GM21619 (cell line): ENCODE results near the gene EPM2A.

ENCODE experiments used
- ATAC-seq: cut with Tn5 transposase; IDR thresholded peaks from one replicate; pipeline ENCODE4 v1.9.1; 2021; ENCODE audit not compliant: unreplicated experiment

The EPM2A gene

DNA sequence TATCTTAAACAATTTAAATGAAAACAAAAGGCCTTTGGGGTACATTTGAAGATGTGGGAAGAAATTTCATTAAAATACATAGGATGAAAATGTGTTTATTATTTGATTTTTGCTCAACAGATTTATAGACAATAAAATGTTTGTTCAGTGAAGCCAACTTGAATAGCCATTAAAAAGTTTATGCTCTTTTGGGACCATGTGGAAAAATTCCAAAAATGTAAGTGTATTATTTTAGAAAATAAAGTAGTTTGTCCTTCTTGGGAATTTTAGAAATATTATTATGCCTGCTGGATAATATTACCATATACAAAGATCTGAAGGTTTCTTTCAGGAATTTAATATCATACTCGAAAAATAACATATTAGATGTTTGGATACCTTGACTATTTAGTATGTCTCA, 131.3 kb downstream of the EPM2A start:
- no peak for ATAC-seq

DNA sequence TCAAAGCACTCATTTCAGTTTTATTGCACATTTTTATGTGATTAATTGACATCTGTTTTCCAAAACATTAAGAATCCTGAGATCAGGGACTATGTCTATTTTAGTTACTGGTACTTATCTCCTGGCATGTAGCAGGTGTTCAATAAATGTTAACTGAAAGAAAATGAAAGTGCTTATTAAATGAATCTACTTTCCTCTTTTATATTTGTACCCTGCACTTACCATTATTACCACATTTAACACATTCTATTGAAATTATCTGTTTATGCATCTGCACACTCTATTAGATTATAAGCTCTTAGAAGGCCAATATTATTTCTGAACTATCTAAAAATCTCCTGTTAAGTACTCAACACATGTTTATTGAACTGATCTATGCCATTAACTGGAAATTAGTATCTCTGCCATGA, 131.9 kb downstream of the EPM2A start:
- ATAC-seq = no peak

DNA sequence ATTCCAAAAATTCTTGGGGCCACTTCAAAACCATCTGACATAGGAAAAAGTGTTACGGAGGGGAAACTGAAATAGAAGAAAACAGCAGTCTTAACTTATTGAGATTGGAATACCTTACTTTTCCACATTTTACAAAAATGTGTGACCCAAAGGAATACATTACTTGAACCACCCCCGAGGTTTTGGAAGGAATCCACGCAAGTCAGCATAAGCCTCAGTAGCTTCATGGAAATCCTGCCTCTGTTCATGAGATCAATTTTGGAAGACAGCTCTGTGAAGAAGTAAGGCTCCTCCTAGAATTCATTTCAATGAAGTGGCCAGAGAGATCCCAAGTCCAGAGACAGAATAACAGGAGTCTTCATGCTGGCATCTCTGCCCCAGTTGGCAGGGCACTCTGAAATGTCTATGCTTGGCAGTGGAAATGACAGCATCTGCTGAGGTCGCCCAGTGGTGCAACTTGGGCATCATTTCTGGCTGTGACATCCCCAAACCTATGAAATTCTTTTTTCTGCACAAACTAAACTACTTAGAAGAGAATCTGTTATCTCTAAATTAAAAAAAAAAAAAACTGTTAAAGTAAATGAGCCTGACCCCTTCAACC, 132.5 kb downstream of the EPM2A start:
- no peak for ATAC-seq

DNA sequence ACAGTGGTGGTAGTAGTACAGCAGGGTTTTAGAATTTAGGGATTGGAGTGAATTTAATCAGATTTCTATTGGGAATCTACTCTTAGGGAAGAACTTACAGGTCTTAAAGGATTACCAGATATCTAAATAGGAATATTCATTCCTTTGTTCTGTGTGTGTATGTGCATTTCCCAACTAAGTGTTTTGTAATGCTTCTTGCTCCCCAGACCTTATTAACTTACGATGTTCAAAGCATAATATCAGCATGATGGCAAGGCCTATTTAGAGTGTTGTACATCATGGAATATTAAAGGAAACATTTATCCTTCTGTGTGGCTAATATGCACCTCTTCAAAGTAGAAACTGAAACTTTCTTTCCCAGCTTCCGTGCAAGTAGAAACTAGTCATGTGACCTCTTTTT, 133.9 kb downstream of the EPM2A start:
- no peak for ATAC-seq

DNA sequence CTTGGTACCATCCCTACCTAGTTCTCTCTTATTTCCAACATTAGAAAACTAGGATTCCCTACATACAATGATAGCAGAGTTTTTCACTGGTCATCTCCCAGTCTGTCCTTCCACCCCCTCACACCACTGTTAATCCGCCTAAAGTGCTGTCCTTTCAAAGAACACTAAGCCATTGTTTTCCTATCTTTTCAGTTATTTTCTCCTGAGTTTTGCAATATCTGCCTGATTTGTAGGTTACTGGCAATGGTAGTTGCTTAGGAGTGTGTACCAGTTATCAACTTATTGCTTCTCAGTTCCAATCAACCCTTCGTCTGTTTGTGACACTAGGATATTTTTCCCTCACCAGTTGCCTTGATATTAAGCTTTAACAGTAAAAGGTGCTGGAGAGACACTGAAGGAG, 135.0 kb downstream of the EPM2A start:
- no peak for ATAC-seq

DNA sequence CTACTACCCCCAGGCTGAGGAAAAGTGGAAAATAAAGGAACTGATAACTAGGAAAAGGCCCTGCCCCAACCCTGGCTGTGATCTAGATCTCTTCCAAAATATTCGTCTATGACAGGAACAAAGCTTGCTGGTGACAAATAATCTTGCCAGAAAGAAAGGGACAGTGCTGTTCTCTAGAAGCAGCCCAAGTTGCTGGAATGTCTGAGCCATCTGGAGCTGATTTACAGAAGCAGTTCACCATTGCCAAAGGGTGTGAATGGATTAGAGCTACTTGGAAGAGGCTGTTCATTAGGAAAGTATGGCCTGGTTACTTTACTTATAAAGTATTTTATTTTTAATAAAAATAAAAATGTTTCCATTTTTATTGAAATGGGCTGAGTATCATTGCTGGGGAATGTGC, 146.3 kb downstream of the EPM2A start:
- no peak for ATAC-seq

DNA sequence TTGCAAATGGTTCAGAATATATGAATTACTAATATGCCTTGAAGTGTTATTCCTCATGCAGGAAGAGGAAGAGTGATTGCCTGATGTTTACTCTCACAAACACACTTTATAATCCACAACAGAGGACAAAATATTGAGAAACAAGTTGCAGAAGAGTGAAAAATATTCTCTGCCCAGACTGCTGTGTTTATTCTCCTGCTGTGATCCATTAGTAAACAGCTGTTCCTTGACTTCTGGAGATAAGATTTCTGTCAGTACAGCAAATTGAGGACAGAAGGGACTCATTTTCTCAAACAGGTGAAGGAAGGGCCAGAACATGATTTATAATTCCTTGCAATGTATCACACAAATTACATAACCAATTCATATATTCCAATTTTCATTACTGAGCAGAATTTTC, 148.0 kb downstream of the EPM2A start:
- ATAC-seq = no peak

DNA sequence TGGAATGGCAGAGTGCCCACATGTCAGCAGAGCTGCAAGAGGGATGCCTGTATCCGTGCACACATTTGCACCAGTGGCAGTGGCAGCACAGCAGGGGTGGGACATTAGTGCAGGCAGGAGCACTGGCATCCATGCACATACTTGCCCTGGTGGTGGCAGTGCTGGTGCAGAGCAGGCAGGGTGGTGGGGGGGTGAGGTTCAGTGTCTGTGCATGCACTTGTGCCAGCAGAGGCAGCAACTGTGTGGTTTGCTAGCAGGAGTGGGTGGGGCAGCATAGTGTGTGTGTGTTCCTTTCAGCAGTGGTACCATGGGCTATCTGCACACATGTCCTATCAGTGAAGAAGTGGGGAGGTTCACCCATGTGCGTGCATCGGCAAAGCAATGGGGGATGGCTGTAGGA, 151.6 kb downstream of the EPM2A start:
- no peak for ATAC-seq
